ENCODE data around the gene GFRA1. TPM values are rescaled to one million over a fixed set of nuclear protein-coding genes. Genes with fewer than 3 reads are reported as not detected.

Gene GFRA1
- total RNA-seq, 1 experiment from 2014 or later, result 0.30 TPM

DNA sequence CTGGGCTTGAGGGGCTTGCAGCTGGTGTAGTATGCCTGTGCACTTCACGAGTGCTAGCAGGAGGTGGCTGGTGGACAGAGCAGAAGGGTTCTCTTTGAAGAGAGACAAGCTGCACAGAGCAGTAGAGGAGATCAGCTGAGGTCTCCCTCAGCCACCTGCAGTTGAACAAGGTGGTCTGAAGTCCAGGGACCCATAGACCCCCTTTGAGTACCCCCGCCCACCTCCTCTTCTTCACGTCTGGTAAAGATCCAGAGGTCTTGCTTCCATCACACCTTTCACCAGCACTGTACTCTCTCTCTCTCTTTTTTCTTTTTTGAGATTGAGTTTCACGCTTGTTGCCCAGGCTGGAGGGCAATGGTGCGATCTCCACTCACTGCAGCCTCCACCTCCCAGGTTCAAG lies 157.2 kb downstream of the GFRA1 start:
- H3K9ac ChIP-seq (ENCODE audit: low read length), result no peak overlapping the region
- no peaks in the 10 kb centered on the region for H3K36me3 ChIP-seq (ENCODE audit: control insufficient read depth in 1 of 2, insufficient read depth in 2 of 2, low read length in 2 of 2)
- intact Hi-C loops (cut with micrococcal nuclease), result no loop called here

More for the DNA sequence above, 157.2 kb downstream of the GFRA1 start:
- Histone ChIP-seq H2AFZ (ENCODE audit: low read depth, low read length, poor library complexity, severe bottlenecking) (no peak overlapping the region), H3K9me3 (ENCODE audit: control insufficient read depth in 1 of 2, insufficient read depth in 1 of 2, low read depth in 1 of 2, low read length in 2 of 2) (no peaks in the 10 kb centered on the region), H3K4me3 (replicated peaks in 1 of 2; ENCODE audit: low read depth in 1 of 2, low read length in 2 of 2) (no peak overlapping the region), H3K4me2 (ENCODE audit: low read length) (no peak overlapping the region), H3K4me1 (ENCODE audit: control insufficient read depth in 1 of 2, insufficient read depth in 2 of 2, low read length in 2 of 2) (no peaks in the 10 kb centered on the region), H3K9me2 (ENCODE audit: insufficient read depth) (no peaks in the 10 kb centered on the region), H3K79me2 (ENCODE audit: insufficient read depth, low read length) (no peaks in the 10 kb centered on the region), H3K27ac (ENCODE audit: low read depth, low read length) (no peak overlapping the region), H4K20me1 (ENCODE audit: insufficient read depth) (no peaks in the 10 kb centered on the region), H3K27me3 (ENCODE audit: insufficient read depth, low read length) (no peaks in the 10 kb centered on the region; the same call in 1 of the 2 replicates)
- ChIA-PET POLR2A (no interaction called here), CTCF (no interaction called here), RAD21 (ENCODE audit: low non-redundant PET in 1 of 2, low total read pairs in 2 of 2, uncharacterized antibody in 2 of 2, unreplicated experiment in 2 of 2) (no interaction called here)
- DNase-seq (ENCODE audit: low read depth, low spot score), result no peak
- no TSS peak for BruUV-seq (replicated peaks)
- ATAC-seq, result no peak
- TF ChIP-seq POLR2A (IDR thresholded peaks at IDR 0.05; ENCODE audit: borderline replicate concordance, extremely low read depth, insufficient read depth, insufficient read length), result no peak
- TF ChIP-seq, protein P1, sequence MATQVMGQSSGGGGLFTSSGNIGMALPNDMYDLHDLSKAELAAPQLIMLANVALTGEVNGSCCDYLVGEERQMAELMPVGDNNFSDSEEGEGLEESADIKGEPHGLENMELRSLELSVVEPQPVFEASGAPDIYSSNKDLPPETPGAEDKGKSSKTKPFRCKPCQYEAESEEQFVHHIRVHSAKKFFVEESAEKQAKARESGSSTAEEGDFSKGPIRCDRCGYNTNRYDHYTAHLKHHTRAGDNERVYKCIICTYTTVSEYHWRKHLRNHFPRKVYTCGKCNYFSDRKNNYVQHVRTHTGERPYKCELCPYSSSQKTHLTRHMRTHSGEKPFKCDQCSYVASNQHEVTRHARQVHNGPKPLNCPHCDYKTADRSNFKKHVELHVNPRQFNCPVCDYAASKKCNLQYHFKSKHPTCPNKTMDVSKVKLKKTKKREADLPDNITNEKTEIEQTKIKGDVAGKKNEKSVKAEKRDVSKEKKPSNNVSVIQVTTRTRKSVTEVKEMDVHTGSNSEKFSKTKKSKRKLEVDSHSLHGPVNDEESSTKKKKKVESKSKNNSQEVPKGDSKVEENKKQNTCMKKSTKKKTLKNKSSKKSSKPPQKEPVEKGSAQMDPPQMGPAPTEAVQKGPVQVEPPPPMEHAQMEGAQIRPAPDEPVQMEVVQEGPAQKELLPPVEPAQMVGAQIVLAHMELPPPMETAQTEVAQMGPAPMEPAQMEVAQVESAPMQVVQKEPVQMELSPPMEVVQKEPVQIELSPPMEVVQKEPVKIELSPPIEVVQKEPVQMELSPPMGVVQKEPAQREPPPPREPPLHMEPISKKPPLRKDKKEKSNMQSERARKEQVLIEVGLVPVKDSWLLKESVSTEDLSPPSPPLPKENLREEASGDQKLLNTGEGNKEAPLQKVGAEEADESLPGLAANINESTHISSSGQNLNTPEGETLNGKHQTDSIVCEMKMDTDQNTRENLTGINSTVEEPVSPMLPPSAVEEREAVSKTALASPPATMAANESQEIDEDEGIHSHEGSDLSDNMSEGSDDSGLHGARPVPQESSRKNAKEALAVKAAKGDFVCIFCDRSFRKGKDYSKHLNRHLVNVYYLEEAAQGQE (IDR thresholded peaks at IDR 0.05; ENCODE audit: low read depth), result no peak
- TF ChIP-seq TCF7L2 (IDR thresholded peaks at IDR 0.05; ENCODE audit: borderline replicate concordance, extremely low read depth, insufficient read depth, insufficient read length), result no peak
- TF ChIP-seq SRF (IDR thresholded peaks at IDR 0.05; ENCODE audit: low read depth), result no peak
- no peak for TF ChIP-seq EGR1 (IDR thresholded peaks at IDR 0.05; ENCODE audit: low read depth)
- TF ChIP-seq CBX3 (IDR thresholded peaks at IDR 0.05; ENCODE audit: low read depth), result no peak
- no peak for TF ChIP-seq FOSL1 (IDR thresholded peaks at IDR 0.05; ENCODE audit: low read depth)
- TF ChIP-seq, protein P2, sequence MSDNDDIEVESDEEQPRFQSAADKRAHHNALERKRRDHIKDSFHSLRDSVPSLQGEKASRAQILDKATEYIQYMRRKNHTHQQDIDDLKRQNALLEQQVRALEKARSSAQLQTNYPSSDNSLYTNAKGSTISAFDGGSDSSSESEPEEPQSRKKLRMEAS (IDR thresholded peaks at IDR 0.05), result no peak
- TF ChIP-seq, protein P3, sequence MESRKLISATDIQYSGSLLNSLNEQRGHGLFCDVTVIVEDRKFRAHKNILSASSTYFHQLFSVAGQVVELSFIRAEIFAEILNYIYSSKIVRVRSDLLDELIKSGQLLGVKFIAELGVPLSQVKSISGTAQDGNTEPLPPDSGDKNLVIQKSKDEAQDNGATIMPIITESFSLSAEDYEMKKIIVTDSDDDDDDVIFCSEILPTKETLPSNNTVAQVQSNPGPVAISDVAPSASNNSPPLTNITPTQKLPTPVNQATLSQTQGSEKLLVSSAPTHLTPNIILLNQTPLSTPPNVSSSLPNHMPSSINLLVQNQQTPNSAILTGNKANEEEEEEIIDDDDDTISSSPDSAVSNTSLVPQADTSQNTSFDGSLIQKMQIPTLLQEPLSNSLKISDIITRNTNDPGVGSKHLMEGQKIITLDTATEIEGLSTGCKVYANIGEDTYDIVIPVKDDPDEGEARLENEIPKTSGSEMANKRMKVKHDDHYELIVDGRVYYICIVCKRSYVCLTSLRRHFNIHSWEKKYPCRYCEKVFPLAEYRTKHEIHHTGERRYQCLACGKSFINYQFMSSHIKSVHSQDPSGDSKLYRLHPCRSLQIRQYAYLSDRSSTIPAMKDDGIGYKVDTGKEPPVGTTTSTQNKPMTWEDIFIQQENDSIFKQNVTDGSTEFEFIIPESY (IDR thresholded peaks at IDR 0.05; ENCODE audit: extremely low read depth, insufficient replicate concordance, low read length), result no peak
- no peak for TF ChIP-seq YY1 (IDR thresholded peaks at IDR 0.05; ENCODE audit: extremely low read depth, insufficient replicate concordance, low read depth, low read length)
- TF ChIP-seq, protein P4, sequence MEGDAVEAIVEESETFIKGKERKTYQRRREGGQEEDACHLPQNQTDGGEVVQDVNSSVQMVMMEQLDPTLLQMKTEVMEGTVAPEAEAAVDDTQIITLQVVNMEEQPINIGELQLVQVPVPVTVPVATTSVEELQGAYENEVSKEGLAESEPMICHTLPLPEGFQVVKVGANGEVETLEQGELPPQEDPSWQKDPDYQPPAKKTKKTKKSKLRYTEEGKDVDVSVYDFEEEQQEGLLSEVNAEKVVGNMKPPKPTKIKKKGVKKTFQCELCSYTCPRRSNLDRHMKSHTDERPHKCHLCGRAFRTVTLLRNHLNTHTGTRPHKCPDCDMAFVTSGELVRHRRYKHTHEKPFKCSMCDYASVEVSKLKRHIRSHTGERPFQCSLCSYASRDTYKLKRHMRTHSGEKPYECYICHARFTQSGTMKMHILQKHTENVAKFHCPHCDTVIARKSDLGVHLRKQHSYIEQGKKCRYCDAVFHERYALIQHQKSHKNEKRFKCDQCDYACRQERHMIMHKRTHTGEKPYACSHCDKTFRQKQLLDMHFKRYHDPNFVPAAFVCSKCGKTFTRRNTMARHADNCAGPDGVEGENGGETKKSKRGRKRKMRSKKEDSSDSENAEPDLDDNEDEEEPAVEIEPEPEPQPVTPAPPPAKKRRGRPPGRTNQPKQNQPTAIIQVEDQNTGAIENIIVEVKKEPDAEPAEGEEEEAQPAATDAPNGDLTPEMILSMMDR (IDR thresholded peaks at IDR 0.05 in 2 of 3, conservative IDR thresholded peaks at IDR 0.05 in 1 of 3; ENCODE audit: borderline replicate concordance in 1 of 3, insufficient read depth in 1 of 3, low read depth in 2 of 3, low read length in 2 of 3), result no peak
- TF ChIP-seq, protein P5, sequence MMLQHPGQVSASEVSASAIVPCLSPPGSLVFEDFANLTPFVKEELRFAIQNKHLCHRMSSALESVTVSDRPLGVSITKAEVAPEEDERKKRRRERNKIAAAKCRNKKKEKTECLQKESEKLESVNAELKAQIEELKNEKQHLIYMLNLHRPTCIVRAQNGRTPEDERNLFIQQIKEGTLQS (IDR thresholded peaks at IDR 0.05), result no peak
- TF ChIP-seq ZNF274 (IDR thresholded peaks at IDR 0.05; ENCODE audit: low read depth, low read length), result no peak
- no peak for TF ChIP-seq ZFX (IDR thresholded peaks at IDR 0.05)
- no peak for TF ChIP-seq ELF1 (IDR thresholded peaks at IDR 0.05; ENCODE audit: borderline replicate concordance, low read depth)
- no peak for TF ChIP-seq SIN3A (IDR thresholded peaks at IDR 0.05; ENCODE audit: low read depth)
- no peak for TF ChIP-seq JUND (IDR thresholded peaks at IDR 0.05)
- TF ChIP-seq EZH2phosphoT487 (IDR thresholded peaks at IDR 0.05; ENCODE audit: borderline replicate concordance), result no peak
- no peak for TF ChIP-seq SP1 (IDR thresholded peaks at IDR 0.05; ENCODE audit: low read depth)
- TF ChIP-seq RAD21 (IDR thresholded peaks at IDR 0.05; ENCODE audit: low read depth), result no peak
